DMS153 treated with DMSO at 0.1 percent for 48 hours (cell line): Measurements from ENCODE around the gene HDDC3.
"Not testable (repeated sequence)": the region's sequence is repeated elsewhere in the genome, so short reads cannot be mapped to it uniquely, and the experiment has no call there.

Experiments used
- DNase-seq: peaks from one replicate; lab custom pipeline; 2025; ENCODE audit not compliant: unreplicated experiment; lab: John Stamatoyannopoulos, UW

HDDC3 gene

DNA sequence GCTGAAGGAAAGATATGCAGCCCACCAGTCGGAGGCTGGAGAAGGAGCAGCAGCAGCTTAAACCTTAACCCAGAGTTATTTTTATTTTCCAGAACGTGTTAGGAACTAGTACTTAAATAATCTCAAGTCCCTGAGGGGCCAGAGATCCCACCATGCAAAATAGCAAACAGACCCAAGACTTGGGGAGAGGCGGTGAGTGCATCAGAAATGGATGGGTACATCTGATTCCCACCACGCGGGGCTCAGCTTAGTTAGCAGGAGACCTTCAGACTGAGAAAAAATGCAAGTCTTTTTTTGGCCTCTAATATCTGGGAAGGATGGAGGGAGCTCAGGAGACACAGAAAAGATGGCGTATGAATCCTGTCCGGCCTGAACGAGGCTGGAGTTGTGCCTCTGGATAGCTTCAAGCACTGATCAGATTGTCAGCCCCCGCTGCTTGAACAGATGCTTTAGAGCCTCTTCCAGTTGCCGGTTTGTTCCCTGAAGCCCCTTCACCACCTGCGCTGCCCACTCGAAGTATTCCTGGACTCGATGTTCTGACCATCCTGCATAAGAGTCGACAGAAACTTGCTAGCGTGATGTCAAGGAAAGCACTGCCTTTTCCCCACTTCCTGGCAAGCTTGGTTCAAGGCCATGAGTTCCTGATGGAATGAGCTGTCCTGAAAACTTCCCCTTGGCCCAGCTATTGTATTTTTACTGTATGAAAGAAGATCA is 1.3 kb downstream of the HDDC3 start:
- DNase-seq: no peak

DNA sequence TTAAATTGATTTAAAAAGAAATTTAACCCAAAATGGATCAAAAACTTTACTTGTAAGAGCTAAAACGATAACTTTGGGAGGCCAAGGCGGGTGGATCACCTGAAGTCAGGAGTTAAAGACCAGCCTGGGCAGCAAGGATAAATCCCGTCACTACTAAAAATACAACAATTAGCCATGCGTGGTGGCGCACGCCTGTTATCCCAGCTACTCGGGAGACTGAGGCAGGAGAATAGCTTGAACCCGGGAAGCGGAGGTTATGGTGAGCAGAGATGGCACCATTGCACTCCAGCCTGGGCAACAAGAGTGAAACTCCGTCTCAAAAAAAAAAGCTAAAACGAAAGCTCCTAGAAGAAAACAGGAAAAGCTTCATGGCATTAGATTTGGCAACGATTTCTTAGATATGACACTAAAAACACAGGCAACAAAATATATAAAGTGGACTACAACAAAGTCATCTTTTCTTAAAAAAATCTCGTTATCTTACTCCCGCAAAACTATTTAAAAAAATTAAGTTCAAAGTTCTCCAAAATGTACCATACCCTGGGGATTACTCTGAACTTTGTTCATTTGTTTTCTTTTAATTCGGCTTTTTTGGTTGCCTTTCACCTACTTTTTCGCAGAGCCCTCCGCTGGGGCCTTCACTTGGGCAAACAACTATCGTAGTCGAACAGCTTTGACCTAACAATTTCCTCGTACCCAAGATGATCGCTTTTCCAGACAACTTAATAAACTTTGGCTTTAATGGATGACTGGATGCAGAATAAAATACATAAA is 2.9 kb downstream of the HDDC3 start:
- DNase-seq: no peak

DNA sequence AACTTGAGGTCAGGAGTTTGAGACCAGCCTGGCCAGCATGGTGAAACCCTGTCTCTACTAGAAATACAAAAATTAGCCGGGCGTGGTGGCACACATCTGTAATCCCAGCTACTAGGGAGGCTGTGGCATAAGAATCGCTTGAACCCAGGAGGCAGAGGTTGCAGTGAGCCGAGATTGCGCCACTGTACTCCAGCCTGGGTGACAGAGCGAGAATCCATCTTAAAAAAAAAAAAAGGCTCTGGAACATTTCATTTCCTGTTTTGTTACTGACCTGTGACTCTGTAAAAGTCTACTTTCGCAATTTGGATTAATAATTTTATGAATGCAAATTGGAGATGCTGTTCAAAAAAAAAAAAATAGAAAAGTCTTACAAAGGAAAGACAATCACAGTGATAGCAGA is 4.2 kb downstream of the HDDC3 start:
- not testable (repeated sequence) for DNase-seq

DNA sequence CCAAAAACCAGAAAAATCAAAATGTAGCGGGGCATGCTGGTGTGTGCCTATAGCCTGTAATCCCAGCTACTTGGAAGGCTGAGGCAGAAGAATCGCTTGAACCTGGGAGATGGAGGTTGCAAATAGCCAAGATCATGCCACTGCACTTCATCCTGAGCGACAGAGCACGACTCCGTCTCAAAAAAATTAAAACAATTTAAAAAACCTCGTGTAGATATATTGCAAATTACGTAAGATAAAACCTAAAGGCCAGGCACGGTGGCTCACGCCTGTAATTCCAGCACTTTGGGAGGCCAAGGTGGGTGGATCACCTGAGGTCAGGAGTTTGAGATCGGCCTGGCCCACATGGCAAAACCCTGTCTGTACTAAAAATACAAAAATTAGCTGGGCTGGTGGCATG is 5.6 kb downstream of the HDDC3 start:
- DNase-seq: not testable (repeated sequence)

DNA sequence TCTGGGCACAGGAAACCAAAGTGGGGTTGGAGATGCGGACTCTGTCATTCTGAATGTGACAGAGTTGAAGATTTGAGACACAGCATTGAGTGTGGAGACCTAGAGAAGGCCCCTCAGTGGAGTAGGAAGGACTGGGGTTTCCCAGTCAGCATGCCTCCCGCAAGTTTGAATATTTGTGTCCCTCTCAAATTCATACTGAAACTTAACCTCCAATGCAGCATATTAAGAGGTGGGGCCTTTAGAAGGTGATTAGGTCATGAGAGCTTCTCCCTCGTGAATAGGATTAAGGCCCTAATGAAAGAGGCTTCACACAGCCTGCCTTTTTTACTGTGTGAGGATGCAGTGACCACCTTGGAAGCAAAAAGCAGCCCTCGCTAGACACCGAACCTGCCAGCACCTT is 8.0 kb downstream of the HDDC3 start:
- no peak for DNase-seq

GRCh38 chr15:90922712-90923322 is 9.5 kb downstream of the HDDC3 start:
- DNase-seq: not testable (repeated sequence)

DNA sequence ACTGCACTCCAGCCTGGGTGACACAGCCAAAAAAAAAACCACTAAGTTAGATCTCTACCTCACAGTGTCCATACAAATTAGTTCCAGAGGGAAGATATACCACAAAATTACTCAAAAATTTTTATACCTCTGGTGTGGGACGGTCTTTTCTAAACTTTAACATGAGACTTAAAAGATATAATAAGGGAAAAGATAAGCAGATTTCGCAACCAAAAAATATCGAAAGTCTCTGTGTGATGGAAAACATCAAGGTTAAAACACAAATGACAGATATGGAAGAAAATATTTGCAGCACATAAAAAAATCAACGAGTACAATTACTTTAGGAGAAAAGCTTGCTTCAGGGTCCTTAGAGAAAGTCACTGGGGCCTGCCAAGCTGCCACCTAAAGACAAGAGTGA is 10.5 kb downstream of the HDDC3 start:
- no peak for DNase-seq

GRCh38 chr15:90918835-90919234 is 13.5 kb downstream of the HDDC3 start:
- DNase-seq: no peak

- DNase-seq: no peak
Observed at GRCh38 chr15:90918034-90918788, 14.1 kb downstream of the HDDC3 start.

GRCh38 chr15:90917569-90917968 is 14.8 kb downstream of the HDDC3 start:
- DNase-seq: no peak

DNA sequence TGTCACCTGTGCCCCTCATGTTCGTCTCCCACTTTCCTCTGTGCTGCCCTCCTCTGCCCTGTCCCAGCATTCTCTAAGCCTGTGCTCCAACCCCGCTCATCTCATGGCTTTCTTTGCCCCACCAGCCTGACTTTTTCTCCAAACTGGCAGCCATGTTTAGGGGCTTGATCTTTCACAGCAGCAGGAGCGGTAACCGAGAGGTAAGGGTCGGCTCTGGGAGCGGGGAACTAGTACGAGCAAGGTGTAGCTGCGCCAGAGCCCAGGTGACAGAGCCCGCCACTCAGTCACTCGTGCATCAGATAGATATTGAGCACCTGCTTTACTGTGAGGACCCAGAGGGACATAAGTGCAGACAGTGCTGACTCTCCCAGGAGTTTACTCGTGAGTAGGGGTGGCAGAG is 15.9 kb downstream of the HDDC3 start:
- no peak for DNase-seq

DNA sequence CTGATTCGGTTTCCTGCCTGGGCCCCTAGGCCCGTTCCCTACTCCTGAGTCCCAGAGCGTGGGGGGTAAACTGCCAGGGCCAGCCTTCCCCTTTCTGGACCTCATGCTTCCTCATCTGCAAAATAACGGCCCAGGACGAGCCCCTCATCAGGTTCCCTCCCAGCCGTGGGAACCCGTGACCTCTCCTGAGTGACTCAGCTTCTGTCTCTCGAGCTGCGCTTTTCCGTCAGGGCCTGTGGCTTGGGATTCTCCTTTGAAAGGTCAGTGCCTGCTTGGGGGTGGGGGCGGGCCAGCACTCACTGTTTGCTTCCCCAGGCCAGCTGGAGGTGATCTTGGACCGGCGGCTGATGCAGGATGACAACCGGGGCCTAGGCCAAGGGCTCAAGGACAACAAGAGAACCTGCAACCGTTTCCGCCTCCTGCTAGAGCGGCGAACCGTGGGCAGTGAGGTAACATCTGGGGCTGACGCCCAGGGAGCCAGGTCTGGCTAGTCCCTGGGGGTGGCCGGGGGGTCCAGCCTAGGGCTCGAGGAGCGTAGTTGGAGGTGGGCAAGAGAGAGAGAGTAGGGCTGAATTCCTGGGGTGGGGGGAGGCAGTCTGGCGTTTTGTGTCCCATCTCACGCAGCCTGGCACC is 16.4 kb downstream of the HDDC3 start:
- DNase-seq: no peak

- DNase-seq: no peak
Observed at GRCh38 chr15:90915216-90915807, 17.0 kb downstream of the HDDC3 start.

- no peak for DNase-seq
Observed at GRCh38 chr15:90914305-90915080, 17.9 kb downstream of the HDDC3 start.

DNA sequence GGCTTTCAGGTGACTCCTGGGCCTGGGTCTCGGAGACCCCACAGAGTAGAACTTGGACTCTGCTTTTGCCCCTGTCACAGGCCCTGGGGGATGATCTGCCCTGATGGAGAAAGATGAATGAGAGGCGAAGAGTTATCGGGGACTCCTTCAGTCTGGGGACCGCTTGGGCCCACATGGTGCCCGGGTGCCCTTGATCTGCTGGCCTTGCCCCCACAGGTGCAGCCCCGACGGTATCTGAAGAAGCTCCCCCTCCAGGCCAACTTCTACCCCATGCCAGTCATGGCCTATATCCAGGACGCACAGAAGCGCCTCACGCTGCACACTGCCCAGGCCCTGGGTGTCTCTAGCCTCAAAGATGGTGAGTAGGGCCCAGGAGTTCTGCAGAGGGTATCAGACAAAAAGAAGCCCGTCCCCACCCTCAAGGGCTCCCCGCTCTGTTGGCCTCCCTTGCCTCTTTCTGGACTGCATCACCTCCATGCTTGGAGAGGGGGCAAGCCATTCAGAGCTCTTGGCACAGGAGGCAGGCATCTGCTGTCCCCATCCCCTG is 18.9 kb downstream of the HDDC3 start:
- DNase-seq: no peak

DNA sequence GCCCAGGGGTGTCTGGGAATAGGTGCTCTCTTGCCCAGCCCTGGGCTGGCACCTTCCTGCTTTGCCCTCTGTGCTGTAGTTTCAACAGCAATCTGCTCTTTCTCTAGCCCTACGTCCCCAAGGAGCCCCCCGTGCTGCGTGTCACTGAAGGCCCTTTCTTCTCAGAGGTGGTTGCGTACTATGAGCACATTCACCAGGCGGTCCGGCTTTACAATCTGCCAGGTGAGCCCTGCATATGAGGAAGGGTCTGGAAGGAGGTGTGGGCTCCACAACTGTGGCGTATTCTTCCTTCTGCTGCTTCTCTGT is 19.6 kb downstream of the HDDC3 start:
- DNase-seq: no peak

DNA sequence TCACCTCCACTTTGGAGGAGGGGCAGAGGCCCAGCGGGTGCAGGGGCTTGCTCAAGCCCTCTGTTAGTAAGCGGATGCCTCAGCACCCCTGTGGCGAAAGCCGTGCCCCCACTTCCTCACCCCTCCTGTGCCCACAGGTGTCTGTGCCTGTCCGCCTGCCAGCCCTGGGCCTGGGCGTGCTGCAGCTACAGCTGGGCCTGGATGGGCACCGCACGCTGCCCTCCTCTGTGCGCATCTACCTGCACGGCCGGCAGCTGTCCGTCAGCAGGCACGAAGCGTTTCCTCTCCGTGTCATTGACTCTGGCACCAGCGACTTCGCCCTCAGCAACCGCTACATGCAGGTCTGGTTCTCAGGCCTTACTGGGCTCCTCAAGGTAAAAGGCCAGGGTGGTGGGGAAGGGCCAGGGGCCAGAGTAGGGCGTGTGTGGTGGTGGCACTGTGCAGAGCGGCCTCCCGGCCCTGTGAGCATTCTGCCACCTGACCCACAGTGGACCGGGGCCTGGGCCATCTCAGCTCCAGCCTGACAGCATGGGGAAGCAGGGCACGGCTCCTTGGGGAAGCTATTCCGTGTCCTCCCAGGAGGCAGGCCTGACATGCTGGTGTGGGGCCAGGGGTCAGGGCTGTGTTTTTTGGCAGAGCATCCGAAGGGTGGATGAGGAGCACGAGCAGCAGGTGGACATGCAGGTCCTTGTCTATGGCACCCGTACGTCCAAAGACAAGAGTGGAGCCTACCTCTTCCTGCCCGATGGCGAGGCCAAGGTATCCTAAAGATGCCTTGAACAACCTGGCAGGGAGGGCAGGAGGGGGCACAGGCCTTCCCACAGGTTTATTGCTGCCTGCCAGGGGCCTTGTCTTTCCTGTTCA is 20.2 kb downstream of the HDDC3 start:
- DNase-seq: no peak

DNA sequence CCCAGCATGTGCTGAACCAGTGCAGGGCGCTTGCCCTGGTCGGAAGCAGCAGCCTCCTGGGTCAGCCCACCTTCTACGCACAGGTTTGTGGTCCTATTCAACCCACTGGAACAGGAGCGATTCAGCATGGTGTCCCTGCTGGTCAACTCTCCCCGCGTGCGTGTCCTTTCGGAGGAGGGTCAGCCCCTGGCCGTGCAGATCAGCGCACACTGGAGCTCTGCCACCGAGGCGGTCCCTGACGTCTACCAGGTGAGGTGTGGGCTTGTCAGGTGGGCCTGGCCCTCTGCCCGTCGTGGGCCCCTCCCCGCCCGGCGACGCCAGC is 21.1 kb downstream of the HDDC3 start:
- DNase-seq: no peak
